HepG2 (cell line): ENCODE measurements around the gene IQCK. TPM values are rescaled to one million over a fixed set of nuclear protein-coding genes. Genes with fewer than 3 reads are reported as not detected.

Experiments
- DPF2 ChIP-seq: sonication (generic); formaldehyde crosslinking; IDR thresholded peaks from 2 replicates; pipeline ENCODE4 v1.4.0; 2020; ENCODE audit warnings: mild to moderate bottlenecking, low read depth, missing genetic modification reagents, borderline replicate concordance
- ELF1 ChIP-seq: sonication (generic); formaldehyde crosslinking; IDR thresholded peaks from 2 replicates; pipeline ENCODE4 v1.4.0; 2020; ENCODE audit warnings: missing genetic modification reagents
- HCFC1 ChIP-seq: fragments of 150-350 bp; IDR thresholded peaks from 2 replicates; pipeline ENCODE4 v1.6.1; 2014; ENCODE audit warnings: low read depth, low read length
- HOXA3 ChIP-seq: sonication (generic); formaldehyde crosslinking; IDR thresholded peaks from 2 replicates; pipeline ENCODE4 v1.5.0; 2020; ENCODE audit warnings: missing genetic modification reagents
- KDM5B ChIP-seq: sonication (generic); formaldehyde crosslinking; IDR thresholded peaks from 2 replicates; pipeline ENCODE4 v1.4.0; 2020; ENCODE audit warnings: missing genetic modification reagents, mild to moderate bottlenecking, borderline replicate concordance
- MYC ChIP-seq: sonication (generic); formaldehyde crosslinking; IDR thresholded peaks from 2 replicates; pipeline ENCODE4 v1.9.0; 2021; ENCODE audit warnings: missing genetic modification reagents, borderline replicate concordance
- NFE2 ChIP-seq: sonication (generic); formaldehyde crosslinking; IDR thresholded peaks from 2 replicates; pipeline ENCODE4 v1.4.0; 2020; ENCODE audit warnings: missing genetic modification reagents
- POLR2AphosphoS5 ChIP-seq: IDR thresholded peaks from 2 replicates; pipeline ENCODE4 v1.6.1; 2012; ENCODE audit warnings: low read depth, low read length
- SMYD3 ChIP-seq: sonication (generic); formaldehyde crosslinking; IDR thresholded peaks from 2 replicates; pipeline ENCODE4 v1.8.1; 2023; ENCODE audit warnings: mild to moderate bottlenecking, missing genetic modification reagents
- STAG1 ChIP-seq: sonication (generic); formaldehyde crosslinking; IDR thresholded peaks from 2 replicates; pipeline ENCODE4 v1.4.0; 2020; ENCODE audit warnings: missing genetic modification reagents
- ZNF30 ChIP-seq: sonication (generic); formaldehyde crosslinking; IDR thresholded peaks from 2 replicates; pipeline ENCODE4 v1.5.0; 2020; ENCODE audit warnings: mild to moderate bottlenecking, missing genetic modification reagents
- ZNF550 ChIP-seq: sonication (generic); formaldehyde crosslinking; IDR thresholded peaks from 2 replicates; pipeline ENCODE4 v1.4.0; 2020; ENCODE audit warnings: mild to moderate bottlenecking, missing genetic modification reagents, borderline replicate concordance
- ZNF703 ChIP-seq: sonication (generic); formaldehyde crosslinking; IDR thresholded peaks from 2 replicates; pipeline ENCODE4 v1.5.1; 2020; ENCODE audit warnings: missing genetic modification reagents, mild to moderate bottlenecking, moderate library complexity, borderline replicate concordance
- ZNF724P ChIP-seq: sonication (generic); formaldehyde crosslinking; IDR thresholded peaks from 2 replicates; pipeline ENCODE4 v1.8.0; 2022; ENCODE audit warnings: missing genetic modification reagents, borderline replicate concordance
- ZNF747 ChIP-seq: sonication (generic); formaldehyde crosslinking; IDR thresholded peaks from 2 replicates; pipeline ENCODE4 v1.8.1; 2023; ENCODE audit warnings: missing genetic modification reagents, mild to moderate bottlenecking, borderline replicate concordance
- ZNF776 ChIP-seq: sonication (generic); formaldehyde crosslinking; IDR thresholded peaks from 2 replicates; pipeline ENCODE4 v1.4.0; 2020; ENCODE audit warnings: mild to moderate bottlenecking, missing genetic modification reagents
- polyA plus RNA-seq, 8 experiments: library from polyadenylated mRNA; depleted of rRNA in 3 of 8; stranded (reverse) in 7 of 8; unstranded in 1 of 8; fragments of >200 nt; fragmentation: Illumina TruSeq in 4 of 8; extraction: Trizol in 4 of 8; gene quantifications; 2 replicates each; pipeline versions ENCODE4 v1.2.1 to v1.2.3, GENCODE V29; 2011 to 2016; ENCODE audit warnings: low read depth in 4 of 8, missing spikeins in 1 of 8, mixed read lengths in 1 of 8; ENCODE audit not compliant: insufficient read depth in 1 of 8
- total RNA-seq, 5 experiments: library from RNA; depleted of rRNA; stranded (reverse); fragments of >200 nt; fragmentation: Illumina TruSeq; extraction: Trizol; gene quantifications; 2 replicates each; pipeline ENCODE4 v1.2.3, GENCODE V29; 2016; ENCODE audit warnings: low read depth in 1 of 5
- TF ChIP-seq, protein P1 (sequence below): sonication (generic); formaldehyde crosslinking; IDR thresholded peaks from 2 replicates; pipeline ENCODE4 v1.5.1; 2020; ENCODE audit warnings: mild to moderate bottlenecking, missing genetic modification reagents, borderline replicate concordance
- TF ChIP-seq, protein P2 (sequence below): IDR thresholded peaks from 2 replicates; pipeline ENCODE4 v1.6.1; 2016; ENCODE audit warnings: missing biosample characterization, missing genetic modification reagents, low read depth
- TF ChIP-seq, protein P3 (sequence below): sonication (generic); formaldehyde crosslinking; IDR thresholded peaks from 2 replicates; pipeline ENCODE4 v1.4.0; 2020; ENCODE audit warnings: missing genetic modification reagents, mild to moderate bottlenecking, borderline replicate concordance
- TF ChIP-seq, protein P4 (sequence below): sonication (generic); formaldehyde crosslinking; conservative IDR thresholded peaks from 2 replicates; pipeline ENCODE4 v1.8.0; 2022; ENCODE audit warnings: mild to moderate bottlenecking, moderate library complexity, missing genetic modification reagents
- TF ChIP-seq, protein P5 (sequence below): sonication (generic); formaldehyde crosslinking; IDR thresholded peaks from 2 replicates; pipeline ENCODE4 v1.4.0; 2020; ENCODE audit warnings: mild to moderate bottlenecking, missing genetic modification reagents

IQCK gene
- total and polyA plus RNA-seq, 2 of the 13 experiments (the other 11 are each of a cell fraction or from before 2014, with no cell fraction given) = 5.1 to 7.3 TPM

DNA sequence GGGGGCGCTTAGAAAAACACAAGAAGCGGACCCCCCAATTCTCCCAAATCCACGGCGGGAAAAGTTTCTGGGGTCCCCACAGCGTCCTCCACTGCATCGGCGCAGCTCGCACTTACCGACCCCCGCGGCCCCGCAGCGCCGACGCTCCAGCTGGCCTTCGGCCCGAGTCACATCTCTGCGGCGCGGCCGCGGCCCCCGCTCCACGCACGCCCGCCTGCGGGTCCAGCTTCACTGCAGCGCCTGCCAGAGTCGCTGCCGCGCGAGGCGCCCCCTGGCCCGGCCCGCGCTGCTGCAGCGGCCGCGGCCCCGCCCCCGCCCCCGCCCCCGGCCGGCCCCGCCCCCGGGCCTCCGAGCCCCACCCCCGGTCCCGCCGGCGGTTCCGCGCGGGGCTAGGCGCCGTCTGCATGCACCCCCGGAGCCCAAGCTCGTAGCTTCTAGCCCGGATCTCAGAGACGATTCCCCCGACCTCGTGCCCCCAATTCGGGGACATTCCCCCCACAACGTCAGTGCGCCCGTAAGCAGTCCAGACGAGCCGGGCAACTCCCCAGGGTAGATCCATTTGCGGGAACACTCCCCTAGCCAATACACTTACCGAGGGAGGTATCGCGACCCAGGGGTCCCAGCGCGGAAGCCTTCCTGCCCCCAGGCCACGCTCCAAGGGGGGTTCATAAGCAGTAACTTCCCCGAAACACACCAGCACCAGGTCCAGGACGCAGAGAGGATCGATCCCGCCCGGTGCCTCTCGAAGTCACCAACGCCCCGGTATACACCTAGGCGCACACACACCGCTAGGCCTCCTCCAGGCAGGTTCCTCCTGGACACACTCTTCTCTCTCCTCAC is 166.8 kb downstream of the IQCK start, which contains the start of gene GPRC5B (continued):
- TF ChIP-seq ZNF30 (CRISPR knock-in tag) = no peak
- no peak for TF ChIP-seq HOXA3
- TF ChIP-seq SMYD3 (CRISPR knock-in tag) = no peak
- TF ChIP-seq, protein P1, sequence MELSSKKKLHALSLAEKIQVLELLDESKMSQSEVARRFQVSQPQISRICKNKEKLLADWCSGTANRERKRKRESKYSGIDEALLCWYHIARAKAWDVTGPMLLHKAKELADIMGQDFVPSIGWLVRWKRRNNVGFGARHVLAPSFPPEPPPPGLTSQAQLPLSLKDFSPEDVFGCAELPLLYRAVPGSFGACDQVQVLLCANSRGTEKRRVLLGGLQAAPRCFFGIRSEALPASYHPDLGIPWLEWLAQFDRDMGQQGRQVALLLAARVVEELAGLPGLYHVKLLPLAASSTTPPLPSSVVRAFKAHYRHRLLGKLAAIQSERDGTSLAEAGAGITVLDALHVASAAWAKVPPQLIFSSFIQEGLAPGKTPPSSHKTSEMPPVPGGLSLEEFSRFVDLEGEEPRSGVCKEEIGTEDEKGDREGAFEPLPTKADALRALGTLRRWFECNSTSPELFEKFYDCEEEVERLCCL (CRISPR knock-in tag) = no peak
- no peak for TF ChIP-seq POLR2AphosphoS5
- TF ChIP-seq ZNF776 (CRISPR knock-in tag) = peak; percentile 56; the same call in 1 of the 2 replicates
- 0 out of 2 replicates have a peak, but pooled peaks have one; percentile 32 for TF ChIP-seq ZNF550 (CRISPR knock-in tag)
- TF ChIP-seq, protein P2, sequence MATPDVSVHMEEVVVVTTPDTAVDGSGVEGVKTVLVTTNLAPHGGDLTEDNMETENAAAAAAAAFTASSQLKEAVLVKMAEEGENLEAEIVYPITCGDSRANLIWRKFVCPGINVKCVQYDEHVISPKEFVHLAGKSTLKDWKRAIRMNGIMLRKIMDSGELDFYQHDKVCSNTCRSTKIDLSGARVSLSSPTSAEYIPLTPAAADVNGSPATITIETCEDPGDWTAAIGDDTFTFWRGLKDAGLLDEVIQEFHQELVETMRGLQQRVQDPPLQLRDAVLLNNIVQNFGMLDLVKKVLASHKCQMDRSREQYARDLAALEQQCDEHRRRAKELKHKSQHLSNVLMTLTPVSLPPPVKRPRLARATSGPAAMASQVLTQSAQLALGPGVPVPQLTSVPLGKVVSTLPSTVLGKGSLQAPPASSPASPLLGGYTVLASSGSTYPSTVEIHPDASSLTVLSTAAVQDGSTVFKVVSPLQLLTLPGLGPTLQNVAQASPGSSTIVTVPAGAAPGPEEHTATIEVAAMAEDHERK = no peak
- no peak for TF ChIP-seq ZNF703 (CRISPR knock-in tag)
- no peak for TF ChIP-seq ZNF724P (CRISPR knock-in tag)
- TF ChIP-seq, protein P3, sequence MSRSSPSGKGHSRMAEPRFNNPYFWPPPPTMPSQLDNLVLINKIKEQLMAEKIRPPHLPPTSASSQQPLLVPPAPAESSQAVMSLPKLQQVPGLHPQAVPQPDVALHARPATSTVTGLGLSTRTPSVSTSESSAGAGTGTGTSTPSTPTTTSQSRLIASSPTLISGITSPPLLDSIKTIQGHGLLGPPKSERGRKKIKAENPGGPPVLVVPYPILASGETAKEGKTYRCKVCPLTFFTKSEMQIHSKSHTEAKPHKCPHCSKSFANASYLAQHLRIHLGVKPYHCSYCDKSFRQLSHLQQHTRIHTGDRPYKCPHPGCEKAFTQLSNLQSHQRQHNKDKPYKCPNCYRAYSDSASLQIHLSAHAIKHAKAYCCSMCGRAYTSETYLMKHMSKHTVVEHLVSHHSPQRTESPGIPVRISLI (CRISPR knock-in tag) = no peak
- TF ChIP-seq, protein P4, sequence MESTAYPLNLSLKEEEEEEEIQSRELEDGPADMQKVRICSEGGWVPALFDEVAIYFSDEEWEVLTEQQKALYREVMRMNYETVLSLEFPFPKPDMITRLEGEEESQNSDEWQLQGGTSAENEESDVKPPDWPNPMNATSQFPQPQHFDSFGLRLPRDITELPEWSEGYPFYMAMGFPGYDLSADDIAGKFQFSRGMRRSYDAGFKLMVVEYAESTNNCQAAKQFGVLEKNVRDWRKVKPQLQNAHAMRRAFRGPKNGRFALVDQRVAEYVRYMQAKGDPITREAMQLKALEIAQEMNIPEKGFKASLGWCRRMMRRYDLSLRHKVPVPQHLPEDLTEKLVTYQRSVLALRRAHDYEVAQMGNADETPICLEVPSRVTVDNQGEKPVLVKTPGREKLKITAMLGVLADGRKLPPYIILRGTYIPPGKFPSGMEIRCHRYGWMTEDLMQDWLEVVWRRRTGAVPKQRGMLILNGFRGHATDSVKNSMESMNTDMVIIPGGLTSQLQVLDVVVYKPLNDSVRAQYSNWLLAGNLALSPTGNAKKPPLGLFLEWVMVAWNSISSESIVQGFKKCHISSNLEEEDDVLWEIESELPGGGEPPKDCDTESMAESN = peak; percentile 45; the same call in 1 of the 2 replicates
- TF ChIP-seq ELF1 = no peak
- peak; percentile 30; the same call in 1 of the 2 replicates for TF ChIP-seq ZNF747 (CRISPR knock-in tag)
- no peak for TF ChIP-seq MYC
- no peak for TF ChIP-seq HCFC1
- peak; percentile 53 for TF ChIP-seq STAG1 (CRISPR knock-in tag)
- TF ChIP-seq DPF2 (CRISPR knock-in tag) = no peak
- no peak for TF ChIP-seq NFE2 (CRISPR knock-in tag)
- TF ChIP-seq, protein P5, sequence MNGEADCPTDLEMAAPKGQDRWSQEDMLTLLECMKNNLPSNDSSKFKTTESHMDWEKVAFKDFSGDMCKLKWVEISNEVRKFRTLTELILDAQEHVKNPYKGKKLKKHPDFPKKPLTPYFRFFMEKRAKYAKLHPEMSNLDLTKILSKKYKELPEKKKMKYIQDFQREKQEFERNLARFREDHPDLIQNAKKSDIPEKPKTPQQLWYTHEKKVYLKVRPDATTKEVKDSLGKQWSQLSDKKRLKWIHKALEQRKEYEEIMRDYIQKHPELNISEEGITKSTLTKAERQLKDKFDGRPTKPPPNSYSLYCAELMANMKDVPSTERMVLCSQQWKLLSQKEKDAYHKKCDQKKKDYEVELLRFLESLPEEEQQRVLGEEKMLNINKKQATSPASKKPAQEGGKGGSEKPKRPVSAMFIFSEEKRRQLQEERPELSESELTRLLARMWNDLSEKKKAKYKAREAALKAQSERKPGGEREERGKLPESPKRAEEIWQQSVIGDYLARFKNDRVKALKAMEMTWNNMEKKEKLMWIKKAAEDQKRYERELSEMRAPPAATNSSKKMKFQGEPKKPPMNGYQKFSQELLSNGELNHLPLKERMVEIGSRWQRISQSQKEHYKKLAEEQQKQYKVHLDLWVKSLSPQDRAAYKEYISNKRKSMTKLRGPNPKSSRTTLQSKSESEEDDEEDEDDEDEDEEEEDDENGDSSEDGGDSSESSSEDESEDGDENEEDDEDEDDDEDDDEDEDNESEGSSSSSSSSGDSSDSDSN (CRISPR knock-in tag) = no peak
- no peak for TF ChIP-seq KDM5B (CRISPR knock-in tag)
